Tongue (tissue), 2 donors: ENCODE results near the gene PWWP2B. TPM values are rescaled to one million over a fixed set of nuclear protein-coding genes. Genes with fewer than 3 reads are reported as not detected.

Source experiments
- DNase-seq: peaks from one replicate; pipeline ENCODE4 v3.0.0-alpha.2; 2015
- total RNA-seq: library from RNA; depleted of rRNA; stranded (reverse); fragments of >200 nt; gene quantifications from one replicate; pipeline ENCODE4 v1.2.3, GENCODE V29; 2014

Gene PWWP2B
- total RNA-seq, 1 donor from 2014 or later, result 25.3 TPM

DNA sequence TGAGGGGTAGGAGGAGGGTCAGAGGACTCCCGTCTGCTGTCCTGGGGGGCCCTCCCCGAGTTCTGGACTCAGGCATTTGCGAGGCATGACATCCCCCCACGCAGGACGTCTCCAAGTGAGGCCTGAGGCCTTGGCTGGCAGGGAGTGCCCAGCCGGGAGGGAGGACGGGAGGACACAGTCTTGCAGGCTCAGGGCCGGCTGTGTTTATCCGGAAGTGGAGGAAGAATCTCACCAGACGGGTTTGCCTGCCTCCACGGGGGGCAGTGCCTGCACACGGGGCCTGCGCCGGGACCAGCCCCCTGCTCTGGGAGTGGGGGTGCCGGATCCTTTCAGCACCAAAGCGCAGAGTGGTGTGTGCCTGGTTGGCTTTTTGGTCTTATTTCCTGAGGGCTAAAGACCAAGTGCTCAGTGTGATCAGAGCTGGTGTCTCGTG, 10.9 kb downstream of the PWWP2B start:
- peak; percentile 79 for DNase-seq

DNA sequence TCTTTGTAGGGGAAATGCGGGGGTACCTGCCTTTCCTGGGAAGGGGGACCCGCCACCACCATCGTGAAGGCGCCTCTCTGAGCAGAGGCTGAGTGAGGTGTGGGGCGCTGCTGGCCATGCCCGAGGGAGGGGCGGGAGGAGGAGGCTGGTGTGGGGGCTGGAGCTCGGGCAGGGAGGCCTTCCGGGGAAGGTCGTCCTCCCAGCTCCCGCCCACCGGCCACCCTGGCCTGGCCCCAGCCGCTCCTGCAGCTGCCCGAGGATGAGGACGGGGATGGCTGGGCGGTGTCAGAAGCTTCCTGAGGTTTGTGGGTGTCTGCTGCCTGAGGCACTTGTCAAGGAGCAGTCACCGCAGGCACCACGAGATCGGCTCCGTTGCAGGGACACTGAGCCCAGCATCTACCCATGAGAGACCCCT, 11.4 kb downstream of the PWWP2B start:
- DNase-seq, result no peak

DNA sequence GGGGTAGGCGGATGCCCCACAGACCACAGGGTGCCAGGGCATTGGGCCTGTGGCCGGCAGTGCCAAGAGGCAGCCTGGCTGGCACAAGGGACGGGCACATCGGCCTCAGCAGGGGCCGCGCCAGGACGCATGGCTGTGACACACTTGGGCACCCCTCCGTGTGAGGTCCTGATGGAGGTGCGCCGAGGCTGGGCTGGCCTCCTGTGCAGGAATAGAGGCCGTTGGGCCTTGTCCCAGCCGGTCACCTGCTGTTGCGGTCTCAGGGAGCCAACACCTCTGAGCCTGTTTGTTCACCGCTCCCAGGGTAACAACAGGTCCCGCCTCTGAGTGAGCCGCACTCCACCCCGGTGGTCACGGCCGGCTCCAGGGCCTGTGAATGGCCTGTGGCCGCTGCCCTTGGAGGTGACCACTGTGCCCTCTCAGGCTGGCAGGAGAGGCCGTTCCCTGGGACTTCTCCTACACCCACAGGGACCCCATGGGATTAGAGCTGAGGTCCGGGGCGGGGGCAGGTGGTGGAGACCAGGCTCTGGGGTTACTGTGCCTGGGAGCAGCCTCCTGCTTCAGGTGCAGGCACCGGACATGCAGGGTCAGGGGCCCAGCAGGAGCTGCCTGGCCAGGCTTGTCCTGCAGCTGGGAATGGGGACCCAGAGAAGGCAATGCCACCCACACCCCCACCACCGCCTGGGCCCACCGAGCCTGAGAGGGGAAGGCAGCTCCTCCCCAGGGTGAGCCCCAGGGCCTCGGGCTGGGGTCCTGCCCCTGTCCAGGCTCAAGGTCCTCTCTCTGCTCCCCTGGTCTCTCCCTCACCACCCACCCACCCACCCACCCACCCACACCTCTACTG, 12.0 kb downstream of the PWWP2B start:
- DNase-seq, result no peak

DNA sequence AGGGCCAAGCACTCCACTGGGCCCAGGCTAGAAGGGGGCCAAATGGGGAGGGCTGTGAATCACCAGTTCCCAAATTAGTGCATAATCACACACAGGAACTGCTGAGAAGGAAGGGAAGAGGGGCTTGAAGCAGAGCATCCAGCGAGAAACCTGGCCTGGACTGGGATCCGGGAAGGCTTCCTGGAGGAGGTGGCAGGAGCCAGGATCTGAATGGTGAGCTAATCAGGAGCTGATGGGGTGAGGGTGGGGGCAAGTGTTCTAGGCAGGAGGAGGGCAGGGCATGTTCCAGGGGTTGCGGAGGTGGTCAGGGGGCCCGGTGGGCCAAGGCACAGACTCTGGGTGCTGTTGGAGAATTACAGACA, 12.6 kb downstream of the PWWP2B start:
- no peak for DNase-seq

DNA sequence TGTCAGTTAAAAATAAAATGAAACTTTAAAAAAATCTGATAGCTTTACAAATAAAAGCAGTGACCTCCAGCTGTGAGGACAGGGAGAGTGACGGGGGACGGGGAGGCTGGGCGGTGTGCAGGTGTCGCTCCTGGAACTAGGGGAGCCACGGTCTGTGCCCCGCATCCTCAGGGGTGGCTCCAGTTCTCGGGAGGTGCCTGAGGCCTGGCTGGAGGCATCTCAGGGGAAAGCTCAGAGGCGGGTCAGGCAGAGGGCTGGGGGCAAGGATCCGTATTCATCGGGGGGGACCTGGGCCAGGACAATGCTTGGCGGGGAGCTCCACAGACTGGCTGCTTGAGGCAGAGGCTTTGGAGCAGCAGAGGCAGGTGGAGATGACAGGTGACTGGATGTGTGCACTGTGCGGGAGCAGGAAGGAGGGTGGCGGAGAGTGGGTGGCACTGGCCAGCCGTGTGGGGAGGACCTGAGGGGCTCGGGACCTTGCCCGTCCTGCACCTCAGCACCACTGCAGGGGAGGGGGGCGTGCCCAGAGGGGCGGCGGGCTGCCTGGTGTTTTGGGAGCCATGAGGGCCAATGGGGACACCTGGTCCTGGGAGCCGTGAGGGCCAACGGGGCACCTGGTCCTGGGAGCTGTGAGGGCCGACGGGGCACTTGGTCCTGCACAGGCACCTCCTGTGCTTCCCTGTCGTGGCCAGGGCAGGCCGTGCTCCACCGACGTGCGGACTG, 13.2 kb downstream of the PWWP2B start:
- DNase-seq, result no peak

DNA sequence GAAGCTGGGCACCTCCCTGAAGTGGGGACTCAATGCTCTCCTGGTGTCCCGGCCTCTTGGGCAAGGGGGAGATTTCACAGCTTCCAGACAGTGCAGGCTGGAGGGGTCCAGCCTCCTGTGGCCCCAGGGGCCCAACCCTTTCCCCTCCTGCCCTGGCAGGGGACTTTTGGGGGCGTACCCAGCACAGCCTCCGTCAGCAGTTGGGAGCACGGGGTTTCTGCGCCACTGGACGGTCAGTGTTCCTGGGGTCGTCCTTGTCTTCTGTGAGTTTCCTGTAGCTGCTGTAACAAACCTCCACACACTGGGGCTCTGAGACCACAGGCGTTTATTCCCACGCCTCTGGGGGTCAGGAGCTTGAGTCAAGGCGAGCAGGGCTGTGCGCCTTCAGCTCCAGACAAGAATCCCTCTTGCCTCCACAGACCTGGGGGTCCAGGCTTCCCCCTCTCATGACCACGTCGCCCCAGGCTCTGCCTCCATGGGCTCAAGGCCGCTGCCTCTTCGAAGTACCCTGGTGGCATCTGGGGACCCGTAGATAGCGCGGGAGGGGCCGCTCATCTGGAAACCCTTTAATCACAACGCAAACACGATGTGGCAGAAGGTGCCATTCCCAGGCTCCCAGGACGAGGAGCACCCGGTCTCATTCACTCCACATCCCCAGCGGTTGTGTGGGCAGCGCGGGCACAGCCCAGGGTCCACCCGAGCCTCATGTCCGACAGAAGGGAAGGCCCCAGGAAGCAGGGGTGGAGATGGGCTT, 14.0 kb downstream of the PWWP2B start:
- DNase-seq, result no peak

DNA sequence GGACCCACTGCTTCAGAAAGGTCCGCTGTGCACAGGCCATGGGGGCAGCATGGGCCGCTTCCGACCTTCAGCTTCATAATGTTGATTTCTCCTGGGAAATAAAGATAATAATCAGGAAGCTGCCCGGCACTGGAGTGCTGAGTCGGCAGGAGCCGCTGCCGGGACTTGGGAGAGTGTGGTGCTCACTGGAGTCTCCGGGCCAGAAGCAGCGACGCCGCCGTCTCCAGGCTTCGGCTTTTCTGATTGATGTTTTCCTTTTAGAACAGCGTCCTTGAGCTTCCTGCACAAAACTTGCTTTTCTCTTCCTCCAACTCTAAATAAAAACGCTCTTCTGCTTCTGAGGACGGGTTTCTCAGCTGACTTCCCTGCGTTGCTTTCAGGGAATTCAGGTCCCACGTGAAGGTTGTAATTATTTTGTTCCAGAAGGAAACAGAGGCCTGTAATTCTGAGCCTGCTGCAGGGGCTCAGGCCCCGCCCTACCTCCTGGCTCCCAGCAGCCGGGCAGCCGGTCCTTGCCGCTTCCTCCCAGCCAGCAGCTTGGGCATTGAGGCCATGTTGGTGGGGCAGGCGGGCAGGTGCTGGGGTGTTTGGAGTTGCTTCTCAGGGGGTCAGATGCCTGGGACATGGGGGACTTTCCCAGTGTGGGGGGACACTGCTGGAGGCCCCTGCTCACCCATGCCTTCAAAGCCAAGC, 14.7 kb downstream of the PWWP2B start:
- DNase-seq, result peak; percentile 69

DNA sequence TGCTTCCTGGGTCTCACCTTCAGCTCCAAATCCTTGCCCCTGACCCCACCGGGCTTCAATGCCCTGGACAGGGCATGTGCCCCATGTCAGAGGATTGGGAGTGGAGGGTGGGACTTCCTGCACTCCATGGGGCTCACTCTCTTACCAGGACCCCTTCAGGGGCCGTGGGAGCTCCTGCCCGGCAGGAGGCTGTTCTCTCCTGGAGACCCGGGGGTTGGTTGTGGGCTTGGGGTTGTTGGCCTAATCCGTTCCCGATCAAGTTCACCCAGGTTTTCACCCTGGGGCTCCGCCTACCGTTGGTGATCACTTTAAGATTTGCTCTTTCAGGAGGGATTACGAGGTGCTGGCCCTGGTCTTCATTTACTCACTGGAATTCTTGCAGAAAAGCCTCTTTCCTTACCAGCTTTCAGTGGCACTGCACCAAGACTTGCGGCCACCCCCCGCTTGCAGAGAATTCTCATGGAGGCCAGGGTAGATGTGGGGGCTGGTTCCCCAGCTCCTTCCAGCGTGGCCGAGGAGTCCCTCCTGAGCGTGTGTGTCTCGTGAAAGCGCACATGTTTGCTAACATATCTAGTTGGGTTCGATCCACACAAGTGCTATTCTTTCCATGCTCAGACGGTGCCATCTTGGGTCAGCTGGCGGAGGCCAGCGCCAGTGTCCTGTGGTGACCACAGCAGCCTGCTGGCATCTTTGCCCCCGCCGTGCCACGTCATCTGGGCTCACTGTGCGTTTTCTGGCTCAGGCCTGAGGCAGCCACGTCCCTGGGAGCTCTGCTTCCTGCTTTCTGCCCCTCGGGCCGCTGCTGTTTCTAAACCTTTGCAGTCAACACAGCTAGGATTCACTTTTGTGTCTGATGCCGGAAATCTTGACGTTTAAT, 15.6 kb downstream of the PWWP2B start:
- DNase-seq, result no peak

DNA sequence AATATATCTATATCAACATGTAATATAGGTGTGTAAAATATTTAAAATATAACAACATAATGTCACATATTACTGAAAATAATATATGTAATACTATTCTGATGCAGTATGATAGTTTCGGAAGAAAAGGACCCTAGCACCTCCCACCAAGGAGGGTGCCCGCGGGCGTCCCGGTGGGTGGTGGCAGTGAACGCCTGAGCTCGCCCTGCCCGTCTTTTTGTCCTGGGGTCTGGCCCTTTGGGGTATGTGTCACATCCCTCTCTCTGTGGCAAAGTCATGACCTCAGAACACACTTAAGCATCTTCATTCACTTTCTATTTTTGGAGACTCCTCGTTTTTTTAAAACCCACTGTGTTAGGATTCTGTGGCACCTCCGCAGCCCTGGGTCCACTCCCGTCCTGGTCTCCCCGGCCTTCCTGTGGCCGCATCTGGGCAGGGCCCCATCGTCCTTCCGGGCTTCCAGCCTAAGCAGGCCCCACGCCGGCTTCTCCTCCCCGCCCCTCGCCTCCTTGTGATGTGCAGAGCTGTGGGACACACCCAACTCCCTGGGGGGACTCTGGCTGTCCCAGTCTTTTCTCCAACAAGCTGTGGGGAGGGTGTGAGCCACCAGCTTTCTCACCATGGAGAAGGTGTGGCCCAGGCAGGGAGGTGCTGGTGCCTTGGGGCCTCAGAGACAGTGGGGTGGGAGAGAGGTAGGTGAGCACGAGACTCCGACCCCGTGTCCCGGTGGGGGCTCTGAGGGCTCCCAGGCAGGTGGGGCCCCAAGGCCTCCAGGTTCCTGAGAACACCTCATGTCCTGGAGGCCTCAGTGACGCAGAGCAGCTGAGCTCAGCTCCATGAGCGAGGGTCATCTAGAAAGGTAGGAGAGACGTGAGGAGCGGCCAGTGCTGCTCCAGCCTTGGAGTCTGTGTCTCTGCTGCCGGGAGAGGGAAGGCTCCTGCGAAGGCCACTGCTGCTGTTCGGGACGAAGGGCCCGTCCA, 16.5 kb downstream of the PWWP2B start:
- DNase-seq, result peak; percentile 57

DNA sequence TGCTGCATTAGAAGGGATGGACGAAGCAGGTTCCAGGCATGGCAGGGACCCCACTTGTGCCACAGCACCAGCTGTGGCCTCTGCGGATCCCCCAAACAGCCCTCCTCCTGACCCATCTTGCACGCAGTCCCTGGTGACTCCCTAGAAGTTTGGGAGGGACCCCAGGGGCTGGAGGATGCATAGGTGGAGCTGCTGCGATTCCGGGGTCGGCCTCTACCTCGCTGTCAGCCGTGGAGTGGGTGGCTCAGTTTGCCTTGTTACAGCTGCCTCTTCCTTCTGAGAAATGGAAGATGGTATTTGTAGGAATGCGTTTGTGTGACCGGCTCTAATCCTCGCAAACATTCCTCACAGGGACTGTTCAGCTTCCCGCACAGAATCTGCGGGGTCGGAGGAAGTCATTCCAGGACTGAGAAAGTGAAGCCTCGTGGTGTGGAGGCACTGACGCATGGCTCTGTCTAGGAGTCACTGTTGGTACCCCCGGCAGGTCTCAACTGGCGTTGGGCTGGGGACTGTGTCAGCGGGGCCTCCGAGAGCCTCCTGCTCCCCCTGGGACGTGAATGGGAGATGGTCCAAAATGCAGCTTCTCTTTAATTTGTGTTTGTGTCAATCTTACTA, 17.5 kb downstream of the PWWP2B start:
- no peak for DNase-seq

DNA sequence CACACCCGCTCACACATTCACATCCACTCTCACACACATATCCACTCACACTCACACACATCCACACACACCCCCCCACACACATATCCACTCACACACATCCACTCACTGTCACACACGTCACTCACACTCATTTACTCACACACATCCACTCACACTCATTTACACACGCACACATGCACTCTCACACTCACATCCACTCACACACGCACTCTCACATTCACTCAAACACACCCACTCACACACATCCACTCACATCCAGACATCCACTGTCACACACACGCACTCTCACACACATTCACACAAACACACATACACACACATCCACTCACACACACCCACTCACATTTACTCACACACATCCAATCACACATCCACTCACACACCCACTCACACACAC, 18.3 kb downstream of the PWWP2B start:
- no peak for DNase-seq

DNA sequence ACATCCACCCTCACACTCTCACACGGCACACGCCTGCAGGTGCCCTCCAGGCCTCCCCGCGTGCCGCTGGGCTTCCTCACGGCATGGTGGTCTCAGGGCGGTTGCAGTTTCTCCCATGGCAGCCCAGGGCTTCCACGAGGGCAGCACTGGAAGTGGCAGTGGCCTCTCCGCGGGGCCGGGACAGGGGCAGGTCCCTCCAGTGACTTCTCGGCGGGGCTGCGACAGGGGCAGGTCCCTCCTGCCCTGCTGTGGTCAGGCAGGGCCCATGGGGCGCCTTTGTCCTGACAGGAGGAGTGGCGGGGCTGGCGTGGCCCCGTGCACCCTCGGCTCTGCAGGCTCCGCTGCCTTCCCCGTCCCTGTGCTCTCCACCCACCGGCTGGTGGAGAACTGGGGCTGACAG, 19.0 kb downstream of the PWWP2B start:
- no peak for DNase-seq

DNA sequence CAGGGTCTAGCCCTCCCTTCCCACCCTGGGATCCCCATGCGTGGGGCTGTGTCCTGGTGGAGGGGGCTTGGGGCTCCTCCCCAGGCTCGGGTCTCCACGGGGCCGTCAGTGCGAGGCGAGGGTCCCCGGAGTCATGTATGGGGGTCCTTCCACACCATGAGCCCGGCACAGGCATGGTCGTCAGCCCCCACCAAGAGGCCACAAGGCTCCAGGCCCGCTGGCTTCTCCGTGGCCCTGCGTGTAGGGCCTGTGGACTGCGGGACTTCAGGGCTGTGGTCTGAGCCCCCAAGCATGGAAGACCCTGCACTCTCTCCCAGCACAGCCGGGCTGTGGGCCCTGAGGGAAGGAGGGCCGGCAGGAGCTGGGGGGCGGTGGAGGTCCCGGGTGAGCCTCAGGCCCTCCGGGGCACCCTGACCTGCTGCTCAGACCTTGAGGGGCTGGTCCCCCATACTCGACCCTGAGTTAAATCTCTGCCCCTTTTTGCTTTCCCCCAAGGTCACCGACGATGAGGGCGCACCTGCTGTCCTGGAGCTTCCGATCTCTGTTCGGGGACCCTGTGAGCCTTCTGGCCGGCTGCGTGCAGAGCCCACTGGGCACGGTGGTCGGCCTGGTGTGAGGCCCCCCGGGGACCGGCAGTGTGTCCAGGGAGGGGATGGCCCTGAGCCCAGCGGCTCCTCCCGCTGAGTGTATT, 19.7 kb downstream of the PWWP2B start:
- no peak for DNase-seq

DNA sequence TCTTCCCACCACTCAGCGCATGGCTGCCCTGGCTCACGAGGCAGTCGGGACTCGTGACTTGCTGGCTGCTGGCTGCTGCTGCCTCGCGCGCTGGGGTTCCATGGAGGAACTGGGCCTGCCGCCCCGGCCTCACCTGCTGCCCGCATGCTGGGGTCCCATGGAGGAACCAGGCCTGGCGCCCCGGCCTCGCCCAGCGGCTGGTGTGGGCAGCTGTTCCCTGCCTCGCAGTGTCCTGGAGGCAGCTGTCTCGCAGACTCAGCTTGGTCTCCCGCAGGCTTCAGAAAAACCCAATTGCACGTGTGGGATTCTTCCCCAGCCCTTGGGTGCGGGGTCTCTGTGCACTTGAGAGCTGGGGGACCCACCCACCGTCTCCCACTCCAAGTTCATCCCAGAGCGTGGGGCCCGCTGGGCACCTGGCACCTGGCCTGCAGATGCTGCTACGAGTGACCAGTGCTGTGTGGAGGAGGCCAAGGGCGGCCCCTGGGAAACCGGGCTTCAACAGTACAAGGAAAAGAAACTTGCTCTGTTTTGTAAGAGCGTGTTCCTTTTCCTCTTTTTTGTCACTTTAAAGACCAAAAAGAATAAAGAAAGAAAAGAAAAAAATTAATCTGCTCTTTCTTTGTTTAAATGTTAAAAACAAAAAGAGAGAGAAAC, 20.4 kb downstream of the PWWP2B start:
- peak; percentile 78 for DNase-seq

DNA sequence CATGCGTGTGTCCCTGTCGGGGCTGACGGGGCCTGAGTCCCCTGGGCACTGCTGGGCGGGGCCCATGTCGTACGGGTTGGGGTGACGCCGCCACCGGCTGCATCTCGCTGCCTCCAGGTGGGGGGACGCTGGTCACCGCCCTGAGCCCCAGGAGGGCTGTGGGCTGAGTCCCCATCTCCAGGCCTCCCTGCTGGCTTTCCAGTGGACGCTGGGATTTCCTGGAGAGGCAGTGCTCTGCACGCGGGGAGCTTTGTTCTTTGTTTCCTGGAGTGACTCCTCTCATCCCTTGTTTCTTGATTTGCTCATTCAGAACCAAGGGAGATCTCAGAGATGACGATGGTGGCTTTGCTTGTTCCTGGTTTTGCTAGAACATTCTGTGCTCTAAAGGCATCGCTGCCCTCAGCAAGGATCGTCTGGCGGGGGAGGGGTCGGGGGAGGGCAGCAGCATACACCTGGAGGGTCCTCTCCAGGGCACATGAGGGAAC, 21.0 kb downstream of the PWWP2B start:
- no peak for DNase-seq

DNA sequence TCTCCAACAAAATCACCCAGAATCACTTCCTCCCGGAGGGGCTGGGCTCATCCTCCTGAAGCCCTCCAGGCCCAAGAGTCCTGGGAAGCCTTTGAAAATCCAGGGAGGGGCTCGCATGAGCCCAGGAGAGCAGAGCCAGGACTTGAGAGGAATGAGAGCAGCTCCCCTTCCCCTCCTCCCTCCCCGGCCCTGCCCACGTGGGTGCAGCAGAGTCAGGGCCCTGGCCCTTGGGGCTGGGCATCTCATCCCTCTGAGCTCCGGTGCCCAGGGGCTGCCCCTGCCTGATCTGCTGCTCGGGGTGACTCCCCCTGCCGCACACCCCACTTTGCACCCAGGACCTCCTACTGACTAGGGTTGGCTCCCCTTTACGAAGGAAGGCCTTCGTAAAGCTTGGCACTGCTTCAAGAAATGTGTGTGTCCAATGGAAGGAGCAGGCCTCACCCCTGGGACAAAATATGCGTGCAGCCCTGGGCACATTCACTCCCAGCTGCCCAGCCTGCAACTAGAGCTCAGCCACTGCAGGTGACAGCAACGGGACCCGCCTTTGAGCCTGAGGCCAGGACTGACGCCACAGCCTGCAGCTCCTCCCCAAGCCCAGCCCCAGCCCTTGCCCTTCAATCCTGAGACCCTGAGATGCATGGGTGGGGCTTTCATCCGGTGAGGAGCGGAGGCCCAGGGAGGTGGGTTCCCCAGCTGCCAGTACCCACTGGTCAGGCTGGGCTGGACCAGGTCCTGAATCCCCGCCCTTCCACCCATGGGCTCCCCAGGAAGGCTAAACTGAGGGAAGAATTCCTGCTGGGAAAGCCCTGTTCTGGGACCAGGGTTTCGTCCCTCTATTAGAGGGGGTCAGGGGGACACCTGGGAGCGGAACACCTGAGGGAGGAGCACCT, 21.8 kb downstream of the PWWP2B start:
- peak; percentile 91 for DNase-seq
